Activated T-helper 2 cell treated with anti-CD3 and anti-CD28 coated beads, Interferon-gamma antibody, Interleukin-2, Interleukin-4, amounts not matched to agents 10 μg/mL and 5 μg/mL and 100 μg/mL, durations not matched to agents 14 hours and 24 hours and 36 hours (primary cell): Measurements from ENCODE around the gene ZNF385A. TPM values are rescaled to one million over a fixed set of nuclear protein-coding genes. Genes with fewer than 3 reads are reported as not detected.
A peak's percentile ranks its signal among the peaks of the same experiment; 100 is the strongest.

ENCODE experiments used
- DNase-seq: peaks from one replicate; pipeline ENCODE4 v3.0.0; 2021; ENCODE audit warnings: low spot score
- H3K27ac Mint-ChIP-seq: one replicate; pipeline ENCODE4 v1.8.0; 2021; ENCODE audit warnings: mixed read lengths
- H3K27me3 Mint-ChIP-seq: one replicate; pipeline ENCODE4 v1.8.0; 2021; ENCODE audit warnings: low read depth, mixed read lengths
- H3K36me3 Mint-ChIP-seq: one replicate; pipeline ENCODE4 v1.8.0; 2021; ENCODE audit warnings: low read depth, mixed read lengths
- H3K4me1 Mint-ChIP-seq: one replicate; pipeline ENCODE4 v1.8.0; 2021; ENCODE audit warnings: low read depth, mixed read lengths
- H3K4me3 Mint-ChIP-seq: one replicate; pipeline ENCODE4 v1.8.0; 2021; ENCODE audit warnings: low read depth, mild to moderate bottlenecking, moderate library complexity, mixed read lengths
- H3K9me3 Mint-ChIP-seq: one replicate; pipeline ENCODE4 v1.8.0; 2021; ENCODE audit warnings: mixed read lengths
- intact Hi-C: fragments of 100-400 bp; cut with micrococcal nuclease; formaldehyde crosslinking; loops from one replicate; pipeline ENCODE4 v1.15.1; 2023
- total RNA-seq: library from RNA; stranded (reverse); gene quantifications from 2 replicates; pipeline ENCODE4 v1.2.3, GENCODE V29; 2022

The ZNF385A gene
- total RNA-seq, 1 donor from 2014 or later: 0.78 TPM

DNA sequence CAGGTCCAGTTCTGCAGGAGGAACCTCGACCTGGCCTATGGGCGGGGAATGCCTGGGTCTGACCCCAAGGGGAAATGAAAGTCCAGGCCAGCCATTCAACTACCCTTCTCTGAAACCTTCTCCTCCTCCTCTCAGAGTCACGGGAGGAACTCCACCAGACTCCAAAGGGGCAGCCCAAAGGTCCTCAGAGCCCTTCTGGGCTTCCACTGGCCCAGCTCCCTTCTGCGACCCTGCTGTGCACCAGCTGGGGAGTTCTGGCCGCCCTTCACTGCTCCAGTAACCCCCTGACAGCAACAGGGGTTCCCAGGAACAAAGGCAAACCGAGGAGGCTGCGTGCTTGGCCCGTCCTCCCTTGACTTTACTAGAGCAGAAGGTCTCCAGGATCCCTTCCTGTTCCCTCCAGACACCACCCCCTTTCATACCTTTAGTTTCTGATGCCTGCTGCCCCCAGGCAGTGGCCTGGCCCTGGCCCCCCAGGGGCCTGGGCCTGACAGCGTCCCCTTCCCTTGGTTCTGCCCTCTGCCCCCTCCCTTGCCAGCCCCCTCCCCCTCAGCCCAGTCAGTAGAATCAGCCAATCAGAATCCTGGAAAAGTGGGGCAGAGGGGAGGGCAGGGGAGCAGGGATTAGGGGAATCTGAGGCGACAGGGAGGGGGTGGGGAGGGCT, 850 bp upstream of the ZNF385A start:
- Mint-ChIP-seq H3K27me3 (no peaks in the 10 kb centered on the region), H3K9me3 (no peaks in the 10 kb centered on the region), H3K4me1 (peaks cover 11% of the 10 kb centered on the region), H3K36me3 (no peaks in the 10 kb centered on the region), H3K4me3 (no peak overlapping the region), H3K27ac (no peak overlapping the region)
- DNase-seq: no peak
- intact Hi-C loops: no loop called here

- Mint-ChIP-seq H3K36me3 (no peaks in the 10 kb centered on the region), H3K4me3 (no peak overlapping the region), H3K4me1 (peaks cover 16% of the 10 kb centered on the region), H3K9me3 (no peaks in the 10 kb centered on the region), H3K27ac (peak overlapping the region; percentile 1), H3K27me3 (peaks cover 5% of the 10 kb centered on the region)
- DNase-seq: no peak
- intact Hi-C loops: no loop called here
These were observed 1.4 kb downstream of the ZNF385A start for GRCh38 chr12:54383041-54383609.

GRCh38 chr12:54381136-54381535, 3.4 kb downstream of the ZNF385A start:
- H3K27ac Mint-ChIP-seq: no peak overlapping the region
- peaks cover 12% of the 10 kb centered on the region for H3K4me1 Mint-ChIP-seq
- no peaks in the 10 kb centered on the region for H3K9me3 Mint-ChIP-seq
- H3K4me3 Mint-ChIP-seq: no peak overlapping the region
- no peaks in the 10 kb centered on the region for H3K36me3 Mint-ChIP-seq
- H3K27me3 Mint-ChIP-seq: peaks cover 12% of the 10 kb centered on the region
- intact Hi-C loops: no loop called here
- no peak for DNase-seq

DNA sequence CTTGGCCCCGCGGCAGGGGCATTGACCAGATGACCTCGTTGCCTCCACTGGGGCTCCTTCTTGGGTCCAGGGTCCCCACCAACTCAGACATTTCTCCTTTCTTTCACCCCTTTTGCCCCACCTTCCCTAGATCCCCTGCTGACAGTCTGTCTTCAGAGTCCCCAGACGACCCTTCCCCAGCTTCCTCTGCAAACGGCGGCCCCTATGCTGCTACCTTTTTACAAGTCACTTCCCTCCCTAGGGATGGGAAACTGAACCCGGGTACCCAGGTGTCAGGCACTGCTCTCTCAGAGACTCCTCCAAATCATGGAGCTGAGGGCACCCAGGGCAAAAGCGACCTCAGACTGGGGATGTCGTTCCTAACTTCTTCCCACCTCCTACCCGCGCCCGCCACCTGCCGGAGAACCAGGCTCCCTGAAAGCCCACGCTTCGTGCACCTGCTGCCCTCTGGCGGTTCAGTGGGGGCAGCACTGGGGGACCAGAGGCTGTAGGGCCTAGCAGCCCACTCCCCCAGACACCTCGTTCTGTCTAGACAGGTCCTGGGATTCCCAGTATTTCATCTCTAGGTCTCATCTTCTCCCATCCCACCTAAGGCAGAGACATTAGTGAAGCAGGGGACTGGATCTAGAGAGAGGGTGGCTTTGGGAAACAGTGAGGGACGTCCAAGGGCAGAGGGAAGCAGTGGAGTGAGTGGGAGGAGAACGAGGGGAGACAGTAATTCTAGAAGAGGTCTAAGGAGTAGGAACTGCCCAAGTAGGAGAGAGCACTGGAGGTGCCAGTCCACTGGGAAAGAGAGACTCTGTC, 4.9 kb downstream of the ZNF385A start:
- Mint-ChIP-seq H3K4me1 (peaks cover 11% of the 10 kb centered on the region), H3K4me3 (peak overlapping the region; percentile 65), H3K36me3 (no peaks in the 10 kb centered on the region), H3K9me3 (no peaks in the 10 kb centered on the region), H3K27ac (no peak overlapping the region), H3K27me3 (peaks cover 12% of the 10 kb centered on the region)
- intact Hi-C loops: loop anchor here (1.0 to 10.0 kb wide), 3 partner anchors 11 to 365 kb away; no protein-coding TSS in a partner anchor
- peak; percentile 83 for DNase-seq

GRCh38 chr12:54378796-54379397, 5.6 kb downstream of the ZNF385A start:
- no peak for DNase-seq
- H3K9me3 Mint-ChIP-seq: no peaks in the 10 kb centered on the region
- H3K27me3 Mint-ChIP-seq: peaks cover 12% of the 10 kb centered on the region
- H3K27ac Mint-ChIP-seq: no peak overlapping the region
- H3K4me1 Mint-ChIP-seq: peaks cover 11% of the 10 kb centered on the region
- peak overlapping the region; percentile 49 for H3K4me3 Mint-ChIP-seq
- no peaks in the 10 kb centered on the region for H3K36me3 Mint-ChIP-seq
- intact Hi-C loops: loop anchor here (1.0 to 10.0 kb wide), 3 partner anchors 11 to 364 kb away; no protein-coding TSS in a partner anchor

DNA sequence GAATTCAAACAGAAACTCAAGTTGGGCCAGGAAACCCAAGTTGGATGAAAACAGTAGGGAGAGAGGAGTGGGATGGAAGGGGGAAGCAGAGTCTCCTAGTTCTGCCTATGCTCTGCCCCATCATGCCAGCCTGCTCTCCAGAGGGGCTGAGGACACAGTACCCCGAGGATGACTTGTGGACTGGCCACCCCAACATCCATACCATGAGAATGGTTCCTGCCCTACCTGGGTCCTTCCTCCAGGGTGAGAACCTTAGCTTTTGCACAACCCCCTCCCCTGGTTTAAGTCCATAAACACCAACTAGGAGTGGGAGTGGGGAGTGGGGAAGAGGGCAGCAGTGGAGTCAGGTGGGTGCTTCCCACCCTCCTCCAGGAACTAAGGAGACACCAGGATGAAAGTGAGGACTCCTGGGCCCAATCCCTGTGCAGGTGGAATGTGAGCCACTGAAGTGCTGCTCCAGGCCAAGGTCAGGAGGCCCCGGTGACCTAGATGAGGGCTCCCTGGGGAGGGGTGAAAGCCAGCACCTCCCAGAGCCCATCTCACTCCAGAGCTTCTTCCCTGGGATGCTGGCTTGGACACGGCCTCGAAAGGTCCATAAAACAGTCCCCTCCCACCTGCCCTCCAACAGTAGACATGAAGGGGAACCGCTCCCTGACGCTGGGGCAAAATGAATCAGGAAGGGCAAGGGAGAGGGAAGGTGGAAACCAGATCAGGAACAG, 6.6 kb downstream of the ZNF385A start:
- Mint-ChIP-seq H3K27ac (no peak overlapping the region), H3K4me1 (peaks cover 11% of the 10 kb centered on the region), H3K36me3 (no peaks in the 10 kb centered on the region), H3K27me3 (peaks cover 12% of the 10 kb centered on the region), H3K9me3 (no peaks in the 10 kb centered on the region), H3K4me3 (peak overlapping the region; percentile 49)
- no peak for DNase-seq
- intact Hi-C loops: loop anchor here (10.0 kb wide), 1 partner anchor 363 kb away; no protein-coding TSS in a partner anchor

DNA sequence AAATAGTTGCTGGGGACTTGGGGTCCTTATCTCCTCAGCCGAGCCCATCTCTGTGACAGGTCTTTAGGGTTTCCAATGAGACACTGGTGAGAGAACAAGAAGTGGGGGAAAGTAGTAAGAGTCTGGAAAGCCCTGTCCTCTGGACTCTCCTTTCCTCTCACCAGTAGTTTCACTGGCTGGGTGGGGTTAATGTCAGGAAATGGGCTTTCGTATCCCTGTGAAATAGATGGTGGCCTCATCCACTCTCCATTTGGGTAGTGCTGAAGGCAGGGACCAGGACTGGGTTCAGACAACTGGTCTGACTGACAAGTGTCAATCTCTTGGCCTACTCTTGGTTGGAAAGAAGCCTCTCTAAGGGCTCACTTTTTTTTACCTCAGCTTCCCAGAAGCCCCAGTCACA, 7.5 kb downstream of the ZNF385A start:
- intact Hi-C loops: loop anchor here (10.0 kb wide), 1 partner anchor 362 kb away; no protein-coding TSS in a partner anchor
- no peak for DNase-seq
- Mint-ChIP-seq H3K4me1 (peaks cover 11% of the 10 kb centered on the region), H3K4me3 (no peak overlapping the region), H3K27me3 (peaks cover 12% of the 10 kb centered on the region), H3K9me3 (no peaks in the 10 kb centered on the region), H3K27ac (no peak overlapping the region), H3K36me3 (no peaks in the 10 kb centered on the region)

DNA sequence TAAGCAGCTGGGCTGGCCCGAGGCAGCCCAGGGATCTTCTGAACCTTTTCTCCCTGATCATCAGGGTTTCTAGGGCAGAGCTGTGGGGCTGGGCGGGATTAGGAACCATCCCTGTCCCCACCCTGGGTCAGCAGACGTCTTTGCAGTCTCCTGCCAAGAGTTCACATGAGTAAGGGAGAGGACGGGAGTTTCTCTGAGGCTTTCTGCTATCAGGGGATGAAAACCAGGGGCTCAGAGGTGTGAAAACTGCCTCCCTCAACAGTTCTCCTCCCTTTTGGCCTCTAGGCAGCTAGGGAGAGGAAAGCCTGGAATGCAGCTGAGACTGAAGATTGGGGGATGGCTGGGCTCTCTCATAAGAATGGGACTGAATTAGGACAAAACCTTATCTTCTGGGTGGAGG, 7.9 kb downstream of the ZNF385A start:
- no peak for DNase-seq
- H3K4me3 Mint-ChIP-seq: no peak overlapping the region
- no peaks in the 10 kb centered on the region for H3K36me3 Mint-ChIP-seq
- peaks cover 11% of the 10 kb centered on the region for H3K4me1 Mint-ChIP-seq
- no peaks in the 10 kb centered on the region for H3K9me3 Mint-ChIP-seq
- H3K27me3 Mint-ChIP-seq: peaks cover 12% of the 10 kb centered on the region
- no peak overlapping the region for H3K27ac Mint-ChIP-seq
- intact Hi-C loops: loop anchor here (10.0 kb wide), 1 partner anchor 362 kb away; no protein-coding TSS in a partner anchor

DNA sequence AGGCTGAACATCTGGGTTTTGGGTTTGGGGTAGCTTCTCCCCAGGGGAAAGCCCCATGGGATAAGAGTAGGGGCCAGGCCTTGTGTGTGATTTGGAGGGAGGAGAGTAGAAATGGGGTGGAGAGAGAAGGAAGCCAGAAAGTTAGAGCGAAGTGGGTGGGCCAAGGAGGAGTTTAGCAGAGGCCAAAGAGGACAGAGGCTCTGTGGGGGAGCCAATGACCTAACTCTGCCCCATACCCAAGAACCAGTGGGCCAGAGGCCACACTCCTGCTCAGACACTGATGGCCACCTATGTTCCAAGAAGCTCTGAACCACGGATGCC, 9.3 kb downstream of the ZNF385A start:
- no peak overlapping the region for H3K4me3 Mint-ChIP-seq
- no peak overlapping the region for H3K27ac Mint-ChIP-seq
- DNase-seq: no peak
- intact Hi-C loops: loop anchor here (10.0 kb wide), 1 partner anchor 360 kb away; no protein-coding TSS in a partner anchor
- H3K27me3 Mint-ChIP-seq: peaks cover 12% of the 10 kb centered on the region
- H3K4me1 Mint-ChIP-seq: peaks cover 11% of the 10 kb centered on the region
- H3K36me3 Mint-ChIP-seq: no peaks in the 10 kb centered on the region
- no peaks in the 10 kb centered on the region for H3K9me3 Mint-ChIP-seq

- Mint-ChIP-seq H3K36me3 (no peaks in the 10 kb centered on the region), H3K4me3 (no peak overlapping the region), H3K9me3 (no peaks in the 10 kb centered on the region), H3K4me1 (peaks cover 10% of the 10 kb centered on the region), H3K27me3 (peaks cover 12% of the 10 kb centered on the region), H3K27ac (no peak overlapping the region)
- intact Hi-C loops: loop anchor here (10.0 kb wide), 1 partner anchor 360 kb away; no protein-coding TSS in a partner anchor
- no peak for DNase-seq
These were observed 9.8 kb downstream of the ZNF385A start for GRCh38 chr12:54374562-54375258.

- peaks cover 12% of the 10 kb centered on the region for H3K4me1 Mint-ChIP-seq
- peaks cover 12% of the 10 kb centered on the region for H3K27me3 Mint-ChIP-seq
- no peak overlapping the region for H3K4me3 Mint-ChIP-seq
- no peaks in the 10 kb centered on the region for H3K36me3 Mint-ChIP-seq
- H3K27ac Mint-ChIP-seq: peak overlapping the region; percentile 38
- DNase-seq: no peak
- no peaks in the 10 kb centered on the region for H3K9me3 Mint-ChIP-seq
- intact Hi-C loops: loop anchor here (10.0 kb wide), 1 partner anchor 359 kb away; no protein-coding TSS in a partner anchor
These were observed 10.6 kb downstream of the ZNF385A start for GRCh38 chr12:54373649-54374561.
